GM12872 (cell line): ENCODE results near the gene DPY19L1.

Experiments used
- CTCF ChIP-seq: IDR thresholded peaks from 3 replicates; pipeline ENCODE4 v1.5.1; 2011; ENCODE audit warnings: low read depth, mild to moderate bottlenecking, low read length, moderate library complexity; ENCODE audit not compliant: insufficient read depth

Gene DPY19L1

GRCh38 chr7:35011085-35011484, 26.2 kb downstream of the DPY19L1 start:
- TF ChIP-seq CTCF, result no peak

GRCh38 chr7:35007768-35008167, 29.5 kb downstream of the DPY19L1 start:
- TF ChIP-seq CTCF, result no peak

GRCh38 chr7:35004531-35005095, 32.7 kb downstream of the DPY19L1 start:
- no peak for TF ChIP-seq CTCF

GRCh38 chr7:35003679-35004303, 33.5 kb downstream of the DPY19L1 start:
- no peak for TF ChIP-seq CTCF

- no peak for TF ChIP-seq CTCF
Observed at GRCh38 chr7:34995757-34996156, 41.5 kb downstream of the DPY19L1 start.

- TF ChIP-seq CTCF, result no peak
Observed at GRCh38 chr7:34991938-34992840, 45.1 kb downstream of the DPY19L1 start.

- TF ChIP-seq CTCF, result no peak
Observed at GRCh38 chr7:34982371-34983019, 54.8 kb downstream of the DPY19L1 start.
